T1000 (cell line): ENCODE measurements around the gene HOXC9.

Experiments
- DNase-seq: peaks from one replicate; lab custom pipeline; 2025; ENCODE audit warnings: mixed read lengths; lab: John Stamatoyannopoulos, UW

The HOXC9 gene

GRCh38 chr12:54015018-54015931, 15.3 kb downstream of the HOXC9 start:
- no peak for DNase-seq

- DNase-seq: no peak
Observed at GRCh38 chr12:54016051-54016450, 16.1 kb downstream of the HOXC9 start.

- DNase-seq: no peak
Observed at GRCh38 chr12:54016478-54016964, 16.6 kb downstream of the HOXC9 start.

- no peak for DNase-seq
Observed at GRCh38 chr12:54017027-54017788, 17.2 kb downstream of the HOXC9 start.

- DNase-seq: no peak
Observed at GRCh38 chr12:54017878-54018467, 18.0 kb downstream of the HOXC9 start.

GRCh38 chr12:54018468-54018984, 18.6 kb downstream of the HOXC9 start:
- DNase-seq: no peak

- no peak for DNase-seq
Observed at GRCh38 chr12:54019091-54019811, 19.3 kb downstream of the HOXC9 start.

- no peak for DNase-seq
Observed at GRCh38 chr12:54019924-54020590, 20.1 kb downstream of the HOXC9 start.

- DNase-seq: no peak
Observed at GRCh38 chr12:54020591-54021405, 20.8 kb downstream of the HOXC9 start.

GRCh38 chr12:54021432-54022013, 21.6 kb downstream of the HOXC9 start:
- no peak for DNase-seq

GRCh38 chr12:54022960-54023884, 23.3 kb downstream of the HOXC9 start:
- DNase-seq: no peak

GRCh38 chr12:54024127-54024526, 24.2 kb downstream of the HOXC9 start:
- DNase-seq: no peak

GRCh38 chr12:54024581-54025305, 24.8 kb downstream of the HOXC9 start:
- no peak for DNase-seq

GRCh38 chr12:54025499-54026405, 25.8 kb downstream of the HOXC9 start:
- no peak for DNase-seq

- DNase-seq: no peak
Observed at GRCh38 chr12:54026640-54027441, 26.9 kb downstream of the HOXC9 start.

- DNase-seq: no peak
Observed at GRCh38 chr12:54027442-54027786, 27.5 kb downstream of the HOXC9 start.
